Prostate gland (tissue), 2 donors: ENCODE measurements around the gene SNX25.

ENCODE experiments used
- CTCF ChIP-seq, 4 experiments: fragments of 200-600 bp in 2 of 4; fragments of 450-650 bp in 2 of 4; sonication (generic) in 2 of 4; IDR thresholded peaks; 1 replicate in 3 of 4; 2 replicates in 1 of 4; pipeline ENCODE4 v1.5.1; 2016 to 2019; ENCODE audit warnings: antibody characterized with exemption in 4 of 4, mild to moderate bottlenecking in 2 of 4, moderate library complexity in 2 of 4
- POLR2A ChIP-seq: fragments of 450-650 bp; IDR thresholded peaks from one replicate; pipeline ENCODE4 v1.6.1; 2016; ENCODE audit warnings: antibody characterized with exemption, mild to moderate bottlenecking

GRCh38 chr4:185249105-185249504 lies 39.7 kb downstream of the SNX25 start:
- TF ChIP-seq CTCF (IDR thresholded peaks at IDR 0.05) (no peak), POLR2A (no peak)
